Measurements from ENCODE around the gene DLG4. TPM values are rescaled to one million over a fixed set of nuclear protein-coding genes. Genes with fewer than 3 reads are reported as not detected.

DLG4 gene
- total RNA-seq, 1 experiment from 2014 or later, result 38.3 TPM

DNA sequence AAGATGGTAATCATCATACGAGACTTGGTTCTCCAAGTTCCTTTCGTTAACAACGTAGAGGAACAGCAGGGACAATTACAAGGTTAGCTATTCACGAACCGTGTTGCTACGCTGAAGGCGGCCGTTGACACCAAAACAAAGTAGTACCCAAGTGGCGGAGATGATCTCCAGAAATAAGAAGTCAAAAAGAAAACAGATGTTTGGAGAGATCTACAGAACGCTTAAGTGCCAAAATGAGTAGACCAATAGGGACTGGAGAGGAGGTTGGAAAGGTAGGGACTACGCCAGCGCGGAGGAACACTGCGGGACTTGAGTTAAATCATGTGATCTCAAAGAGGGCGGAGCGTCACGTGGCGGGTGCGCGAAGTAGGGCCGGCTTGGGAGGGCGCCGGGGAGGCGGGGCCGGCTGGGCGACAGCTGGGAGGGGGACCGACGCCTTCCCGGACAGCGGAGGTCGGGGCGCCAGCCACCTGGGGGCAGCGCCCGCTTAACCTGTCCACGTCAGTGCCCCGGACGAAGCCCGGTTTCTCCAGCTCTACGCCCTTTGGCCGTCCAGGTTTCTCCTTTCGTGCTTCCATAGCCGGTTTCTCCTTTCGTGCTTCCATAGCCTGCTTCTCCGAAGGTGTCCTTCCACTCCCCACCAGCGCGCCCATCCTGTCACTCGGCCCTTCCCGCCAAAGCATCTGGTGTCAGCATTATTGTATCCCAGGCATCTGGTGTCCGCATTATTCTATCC, 23.2 kb upstream of the DLG4 start:
- Histone ChIP-seq H4K91ac (ENCODE audit: insufficient read length, low read depth, low read length) (no peak overlapping the region), H3K4me1 (ENCODE audit: insufficient read depth, low read length) (no peaks in the 10 kb centered on the region), H4K8ac (replicated peaks; ENCODE audit: insufficient read length, low read depth, low read length) (no peak overlapping the region), H3K4ac (ENCODE audit: low read depth, low read length) (no peak overlapping the region), H3K9ac (ENCODE audit: extremely low read depth, insufficient read length, low read length) (peak overlapping the region; percentile 53), H2BK120ac (ENCODE audit: low read depth, low read length, poor library complexity, severe bottlenecking) (no peak overlapping the region), H4K20me1 (ENCODE audit: control insufficient read depth, insufficient read depth, insufficient read length) (no peaks in the 10 kb centered on the region), H2BK15ac (ENCODE audit: low read depth, low read length) (no peak overlapping the region), H4K5ac (ENCODE audit: insufficient read length, low read depth, low read length) (no peak overlapping the region), H3K56ac (ENCODE audit: insufficient read length, low read depth, low read length) (no peak overlapping the region), H3K27me3 (ENCODE audit: insufficient read depth, low read length) (no peaks in the 10 kb centered on the region), H3K9me3 (ENCODE audit: control insufficient read depth, low read depth, low read length) (no peaks in the 10 kb centered on the region), H3K79me2 (ENCODE audit: insufficient read depth, low read length) (peaks cover 4% of the 10 kb centered on the region; the same call in 1 of the 2 replicates), H2AFZ (ENCODE audit: low read length) (no peak overlapping the region), H3K23me2 (ENCODE audit: insufficient read length, low read depth, low read length, poor library complexity, severe bottlenecking) (peaks cover 4% of the 10 kb centered on the region), H2AK5ac (ENCODE audit: insufficient read length, low read length) (no peak overlapping the region), H3K27ac (ENCODE audit: insufficient read length, low read depth, low read length) (peak overlapping the region; percentile 62), H3T11ph (ENCODE audit: low read length) (no peak overlapping the region), H3K14ac (ENCODE audit: insufficient read depth, low read length) (no peak overlapping the region), H3K23ac (ENCODE audit: insufficient read length, low read depth, low read length) (no peak overlapping the region), H3K4me2 (ENCODE audit: insufficient read depth, insufficient read length, low read length) (peak overlapping the region; percentile 98), H2BK5ac (ENCODE audit: insufficient read length, low read length) (no peak overlapping the region), H2BK12ac (ENCODE audit: insufficient read length, low read depth, low read length) (no peak overlapping the region), H2BK20ac (ENCODE audit: low read depth, low read length, poor library complexity, severe bottlenecking) (no peak overlapping the region), H3K79me1 (ENCODE audit: insufficient read depth, low read depth, low read length, poor library complexity, severe bottlenecking) (peaks cover 5% of the 10 kb centered on the region), H3K18ac (ENCODE audit: insufficient read length, low read depth, low read length) (peak overlapping the region; percentile 25)
- Mint-ChIP-seq H3K27me3 (ENCODE audit: low read depth) (no peaks in the 10 kb centered on the region; the same call in 1 of the 2 replicates), H3K36me3 (ENCODE audit: insufficient read depth in 1 of 3, low read depth in 3 of 3) (peaks cover 27 to 52% (median 47%) of the 10 kb centered on the region in 3 experiments), H3K9me3 (peaks cover 0 to 2% of the 10 kb centered on the region in 2 experiments; a peak in 2 of 5 replicates), H3K4me3 (peak overlapping the region; percentile 95 to 97), H3K27ac (peak overlapping the region; percentile 96 to 100 (median 99)), H3K4me1 (peaks cover 34% of the 10 kb centered on the region in 2 experiments)
- DNase-seq, result peak; percentile 99
- WGBS (ENCODE audit: extremely low coverage, insufficient read length, low lambda C conversion rate), result no CpG with 5 or more reads among the region's 49 CpGs
- TF ChIP-seq, protein P1, sequence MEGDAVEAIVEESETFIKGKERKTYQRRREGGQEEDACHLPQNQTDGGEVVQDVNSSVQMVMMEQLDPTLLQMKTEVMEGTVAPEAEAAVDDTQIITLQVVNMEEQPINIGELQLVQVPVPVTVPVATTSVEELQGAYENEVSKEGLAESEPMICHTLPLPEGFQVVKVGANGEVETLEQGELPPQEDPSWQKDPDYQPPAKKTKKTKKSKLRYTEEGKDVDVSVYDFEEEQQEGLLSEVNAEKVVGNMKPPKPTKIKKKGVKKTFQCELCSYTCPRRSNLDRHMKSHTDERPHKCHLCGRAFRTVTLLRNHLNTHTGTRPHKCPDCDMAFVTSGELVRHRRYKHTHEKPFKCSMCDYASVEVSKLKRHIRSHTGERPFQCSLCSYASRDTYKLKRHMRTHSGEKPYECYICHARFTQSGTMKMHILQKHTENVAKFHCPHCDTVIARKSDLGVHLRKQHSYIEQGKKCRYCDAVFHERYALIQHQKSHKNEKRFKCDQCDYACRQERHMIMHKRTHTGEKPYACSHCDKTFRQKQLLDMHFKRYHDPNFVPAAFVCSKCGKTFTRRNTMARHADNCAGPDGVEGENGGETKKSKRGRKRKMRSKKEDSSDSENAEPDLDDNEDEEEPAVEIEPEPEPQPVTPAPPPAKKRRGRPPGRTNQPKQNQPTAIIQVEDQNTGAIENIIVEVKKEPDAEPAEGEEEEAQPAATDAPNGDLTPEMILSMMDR (conservative IDR thresholded peaks at IDR 0.05), result peak; percentile 21; the same call in 1 of the 3 replicates

All from H9 (cell line).